ENCODE results near the gene OVAAL.

- TF ChIP-seq CTCF (IDR thresholded peaks at IDR 0.05) (no peak), EZH2 (IDR thresholded peaks at IDR 0.05; ENCODE audit: borderline replicate concordance, insufficient read depth, low read depth, low read length, poor library complexity, severe bottlenecking) (no peak)
Measured at GRCh38 chr1:180515364-180515763, 43.4 kb upstream of the OVAAL start.
